HG03521 (cell line): ENCODE results near the gene PPP6R3.
A peak's percentile ranks its signal among the peaks of the same experiment; 100 is the strongest.
"Not testable (repeated sequence)": the region's sequence is repeated elsewhere in the genome, so short reads cannot be mapped to it uniquely, and the experiment has no call there.

Experiments used
- ATAC-seq: cut with Tn5 transposase; IDR thresholded peaks from one replicate; pipeline ENCODE4 v1.9.1; 2021; ENCODE audit warnings: mild to moderate bottlenecking, moderate library complexity; ENCODE audit not compliant: unreplicated experiment

PPP6R3 gene

GRCh38 chr11:68454767-68455166 is 5.8 kb upstream of the PPP6R3 start:
- ATAC-seq, result no peak

- ATAC-seq, result no peak
Measured at GRCh38 chr11:68455485-68455884, 5.1 kb upstream of the PPP6R3 start.

GRCh38 chr11:68457216-68457897 is 3.2 kb upstream of the PPP6R3 start:
- no peak for ATAC-seq

- ATAC-seq, result no peak
Measured at GRCh38 chr11:68457898-68458249, 2.7 kb upstream of the PPP6R3 start.

GRCh38 chr11:68458340-68458739 is 2.2 kb upstream of the PPP6R3 start:
- ATAC-seq, result not testable (repeated sequence)

- ATAC-seq, result peak; percentile 74
Measured at GRCh38 chr11:68459886-68460740, 439 bp upstream of the PPP6R3 start.

- ATAC-seq, result no peak
Measured at GRCh38 chr11:68461575-68461917, 994 bp downstream of the PPP6R3 start.

GRCh38 chr11:68463714-68464113 is 3.2 kb downstream of the PPP6R3 start:
- no peak for ATAC-seq

GRCh38 chr11:68467201-68467834 is 6.8 kb downstream of the PPP6R3 start:
- ATAC-seq, result no peak

GRCh38 chr11:68468217-68468828 is 7.8 kb downstream of the PPP6R3 start:
- ATAC-seq, result peak; percentile 59

- no peak for ATAC-seq
Measured at GRCh38 chr11:68469122-68469521, 8.6 kb downstream of the PPP6R3 start.

GRCh38 chr11:68469642-68470041 is 9.1 kb downstream of the PPP6R3 start:
- no peak for ATAC-seq

GRCh38 chr11:68470304-68470811 is 9.8 kb downstream of the PPP6R3 start:
- no peak for ATAC-seq

GRCh38 chr11:68471360-68472340 is 11.1 kb downstream of the PPP6R3 start:
- no peak for ATAC-seq

GRCh38 chr11:68472778-68473177 is 12.2 kb downstream of the PPP6R3 start:
- ATAC-seq, result no peak

GRCh38 chr11:68473693-68474092 is 13.1 kb downstream of the PPP6R3 start:
- no peak for ATAC-seq

GRCh38 chr11:68475626-68476025 is 15.1 kb downstream of the PPP6R3 start:
- not testable (repeated sequence) for ATAC-seq

- no peak for ATAC-seq
Measured at GRCh38 chr11:68479390-68479789, 18.8 kb downstream of the PPP6R3 start.

- no peak for ATAC-seq
Measured at GRCh38 chr11:68480193-68480592, 19.6 kb downstream of the PPP6R3 start.

GRCh38 chr11:68480852-68481510 is 20.4 kb downstream of the PPP6R3 start:
- ATAC-seq, result no peak
